Breast epithelium (tissue), 3 donors: ENCODE data around the gene ST6GALNAC6.

ENCODE experiments used
- POLR2A ChIP-seq: fragments of 450-650 bp; IDR thresholded peaks from one replicate; pipeline ENCODE4 v1.6.1; 2016; ENCODE audit warnings: antibody characterized with exemption, mild to moderate bottlenecking, moderate library complexity
- TF ChIP-seq, protein P1 (sequence below), 3 donors: fragments of 450-650 bp; IDR thresholded peaks; one replicate each; pipeline ENCODE4 v1.5.1; 2016 to 2017; ENCODE audit warnings: antibody characterized with exemption in 3 of 3, mild to moderate bottlenecking in 3 of 3, moderate library complexity in 3 of 3

DNA sequence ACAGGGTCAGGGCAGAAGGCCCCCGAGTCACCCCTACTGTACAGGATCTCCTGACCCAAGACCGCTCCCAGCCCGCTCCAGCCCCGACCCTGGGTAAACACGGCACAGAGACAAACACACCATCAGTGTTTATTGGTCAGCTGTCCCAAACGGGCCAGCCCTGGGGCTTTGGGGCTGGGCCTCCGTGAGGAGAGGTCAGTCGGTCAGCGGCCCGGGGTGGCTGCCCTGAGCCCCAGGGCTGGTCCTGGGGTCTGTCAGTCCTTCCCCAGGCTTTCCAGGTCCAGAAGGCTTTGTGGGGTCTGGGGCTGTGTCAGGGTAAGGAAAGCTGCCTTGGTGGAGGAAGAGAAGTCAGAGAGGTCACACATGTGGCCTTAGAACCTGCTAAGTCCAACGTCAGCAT, 35.6 kb upstream of the ST6GALNAC6 start:
- TF ChIP-seq, protein P1, sequence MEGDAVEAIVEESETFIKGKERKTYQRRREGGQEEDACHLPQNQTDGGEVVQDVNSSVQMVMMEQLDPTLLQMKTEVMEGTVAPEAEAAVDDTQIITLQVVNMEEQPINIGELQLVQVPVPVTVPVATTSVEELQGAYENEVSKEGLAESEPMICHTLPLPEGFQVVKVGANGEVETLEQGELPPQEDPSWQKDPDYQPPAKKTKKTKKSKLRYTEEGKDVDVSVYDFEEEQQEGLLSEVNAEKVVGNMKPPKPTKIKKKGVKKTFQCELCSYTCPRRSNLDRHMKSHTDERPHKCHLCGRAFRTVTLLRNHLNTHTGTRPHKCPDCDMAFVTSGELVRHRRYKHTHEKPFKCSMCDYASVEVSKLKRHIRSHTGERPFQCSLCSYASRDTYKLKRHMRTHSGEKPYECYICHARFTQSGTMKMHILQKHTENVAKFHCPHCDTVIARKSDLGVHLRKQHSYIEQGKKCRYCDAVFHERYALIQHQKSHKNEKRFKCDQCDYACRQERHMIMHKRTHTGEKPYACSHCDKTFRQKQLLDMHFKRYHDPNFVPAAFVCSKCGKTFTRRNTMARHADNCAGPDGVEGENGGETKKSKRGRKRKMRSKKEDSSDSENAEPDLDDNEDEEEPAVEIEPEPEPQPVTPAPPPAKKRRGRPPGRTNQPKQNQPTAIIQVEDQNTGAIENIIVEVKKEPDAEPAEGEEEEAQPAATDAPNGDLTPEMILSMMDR (IDR thresholded peaks at IDR 0.05) = no peak
- no peak for TF ChIP-seq POLR2A
